Mesothelial cell of epicardium (in vitro differentiated cells): ENCODE data around the gene SH2D3A. TPM values are rescaled to one million over a fixed set of nuclear protein-coding genes. Genes with fewer than 3 reads are reported as not detected.

Experiments
- DNase-seq, 2 experiments: peaks; one replicate each; pipeline ENCODE4 v3.0.0; 2021; ENCODE audit warnings: low spot score in 2 of 2; ENCODE audit not compliant: unreplicated experiment in 2 of 2
- H3K27ac Mint-ChIP-seq: 2 replicates; pipeline ENCODE4 v1.8.0; 2021; ENCODE audit warnings: mixed read lengths
- H3K27me3 Mint-ChIP-seq: 2 replicates; pipeline ENCODE4 v1.8.0; 2021; ENCODE audit warnings: low read depth, mixed read lengths
- H3K36me3 Mint-ChIP-seq: 2 replicates; pipeline ENCODE4 v1.8.0; 2021; ENCODE audit warnings: mixed read lengths
- H3K4me1 Mint-ChIP-seq: 2 replicates; pipeline ENCODE4 v1.8.0; 2021; ENCODE audit warnings: mixed read lengths
- H3K4me3 Mint-ChIP-seq: 2 replicates; pipeline ENCODE4 v1.8.0; 2021; ENCODE audit warnings: mild to moderate bottlenecking, moderate library complexity, mixed read lengths
- H3K9me3 Mint-ChIP-seq: 2 replicates; pipeline ENCODE4 v1.8.0; 2021; ENCODE audit warnings: mixed read lengths
- total RNA-seq: library from RNA; stranded (reverse); gene quantifications from 3 replicates; pipeline ENCODE4 v1.2.1, GENCODE V29; 2021
- TF ChIP-seq, protein P1 (sequence below): fragments of 200-600 bp; sonication (generic); IDR thresholded peaks from one replicate; pipeline ENCODE4 v1.5.0; 2021; ENCODE audit warnings: antibody characterized with exemption; ENCODE audit not compliant: unreplicated experiment

Gene SH2D3A
- total RNA-seq, 1 donor from 2014 or later, result 13.3 TPM

GRCh38 chr19:6809262-6809661 lies 42.0 kb upstream of the SH2D3A start:
- TF ChIP-seq, protein P1, sequence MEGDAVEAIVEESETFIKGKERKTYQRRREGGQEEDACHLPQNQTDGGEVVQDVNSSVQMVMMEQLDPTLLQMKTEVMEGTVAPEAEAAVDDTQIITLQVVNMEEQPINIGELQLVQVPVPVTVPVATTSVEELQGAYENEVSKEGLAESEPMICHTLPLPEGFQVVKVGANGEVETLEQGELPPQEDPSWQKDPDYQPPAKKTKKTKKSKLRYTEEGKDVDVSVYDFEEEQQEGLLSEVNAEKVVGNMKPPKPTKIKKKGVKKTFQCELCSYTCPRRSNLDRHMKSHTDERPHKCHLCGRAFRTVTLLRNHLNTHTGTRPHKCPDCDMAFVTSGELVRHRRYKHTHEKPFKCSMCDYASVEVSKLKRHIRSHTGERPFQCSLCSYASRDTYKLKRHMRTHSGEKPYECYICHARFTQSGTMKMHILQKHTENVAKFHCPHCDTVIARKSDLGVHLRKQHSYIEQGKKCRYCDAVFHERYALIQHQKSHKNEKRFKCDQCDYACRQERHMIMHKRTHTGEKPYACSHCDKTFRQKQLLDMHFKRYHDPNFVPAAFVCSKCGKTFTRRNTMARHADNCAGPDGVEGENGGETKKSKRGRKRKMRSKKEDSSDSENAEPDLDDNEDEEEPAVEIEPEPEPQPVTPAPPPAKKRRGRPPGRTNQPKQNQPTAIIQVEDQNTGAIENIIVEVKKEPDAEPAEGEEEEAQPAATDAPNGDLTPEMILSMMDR, result no peak
- Mint-ChIP-seq H3K27ac (no peak overlapping the region), H3K4me3 (no peak overlapping the region), H3K27me3 (no peaks in the 10 kb centered on the region), H3K9me3 (peaks cover 29% of the 10 kb centered on the region), H3K4me1 (no peaks in the 10 kb centered on the region), H3K36me3 (no peaks in the 10 kb centered on the region)
- DNase-seq, result no peak

GRCh38 chr19:6808494-6808893 lies 41.3 kb upstream of the SH2D3A start:
- H3K9me3 Mint-ChIP-seq, result peaks cover 29% of the 10 kb centered on the region
- DNase-seq, result no peak
- no peaks in the 10 kb centered on the region for H3K4me1 Mint-ChIP-seq
- H3K27ac Mint-ChIP-seq, result no peak overlapping the region
- TF ChIP-seq, protein P1, result no peak
- no peaks in the 10 kb centered on the region for H3K36me3 Mint-ChIP-seq
- no peak overlapping the region for H3K4me3 Mint-ChIP-seq
- H3K27me3 Mint-ChIP-seq, result no peaks in the 10 kb centered on the region

DNA sequence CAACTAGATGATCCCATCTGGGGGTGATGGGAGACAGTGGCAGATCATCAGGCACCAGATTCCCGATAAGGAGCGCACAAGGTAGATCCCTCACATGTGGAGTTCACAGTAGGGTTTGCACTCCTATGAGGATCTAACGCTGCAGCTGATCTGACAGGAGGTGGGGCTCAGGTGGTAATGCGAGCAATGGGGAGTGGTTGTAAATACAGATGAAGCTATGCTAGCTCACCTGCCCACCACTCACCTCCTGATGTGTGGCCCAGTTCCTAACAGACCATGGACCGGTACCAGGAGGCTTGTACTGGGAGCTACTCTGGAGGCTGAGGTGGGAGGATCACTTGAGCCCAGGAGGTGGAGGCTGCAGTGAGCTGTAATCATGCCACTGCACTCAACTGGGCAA lies 40.1 kb upstream of the SH2D3A start:
- Mint-ChIP-seq H3K4me3 (no peak overlapping the region), H3K9me3 (peaks cover 33% of the 10 kb centered on the region), H3K27ac (no peak overlapping the region), H3K27me3 (no peaks in the 10 kb centered on the region), H3K36me3 (no peaks in the 10 kb centered on the region), H3K4me1 (no peaks in the 10 kb centered on the region)
- TF ChIP-seq, protein P1, result no peak
- no peak for DNase-seq

DNA sequence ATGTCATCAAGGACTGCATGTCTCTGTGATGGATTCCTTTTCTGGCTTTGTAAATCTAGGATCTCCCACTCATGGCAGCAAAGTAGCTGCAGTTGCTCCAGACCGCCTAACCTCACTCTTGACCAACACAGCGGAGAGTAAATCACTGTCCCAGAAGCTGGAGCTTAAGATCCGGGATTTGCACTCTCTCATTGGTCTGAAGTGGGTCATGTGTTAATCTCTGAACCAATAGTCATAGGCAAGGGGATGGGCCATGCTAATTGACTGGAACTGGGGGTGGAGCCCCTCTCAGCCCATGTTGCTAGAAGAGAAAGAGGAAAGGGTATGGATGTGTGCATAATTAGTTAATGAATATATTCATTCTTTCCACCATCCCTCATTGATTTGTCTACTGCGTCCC lies 39.3 kb upstream of the SH2D3A start:
- H3K36me3 Mint-ChIP-seq, result peaks cover 3% of the 10 kb centered on the region
- no peaks in the 10 kb centered on the region for H3K27me3 Mint-ChIP-seq
- H3K9me3 Mint-ChIP-seq, result peaks cover 30% of the 10 kb centered on the region
- H3K4me3 Mint-ChIP-seq, result no peak overlapping the region
- peaks cover 2% of the 10 kb centered on the region for H3K4me1 Mint-ChIP-seq
- TF ChIP-seq, protein P1, result no peak
- no peak for DNase-seq
- no peak overlapping the region for H3K27ac Mint-ChIP-seq

DNA sequence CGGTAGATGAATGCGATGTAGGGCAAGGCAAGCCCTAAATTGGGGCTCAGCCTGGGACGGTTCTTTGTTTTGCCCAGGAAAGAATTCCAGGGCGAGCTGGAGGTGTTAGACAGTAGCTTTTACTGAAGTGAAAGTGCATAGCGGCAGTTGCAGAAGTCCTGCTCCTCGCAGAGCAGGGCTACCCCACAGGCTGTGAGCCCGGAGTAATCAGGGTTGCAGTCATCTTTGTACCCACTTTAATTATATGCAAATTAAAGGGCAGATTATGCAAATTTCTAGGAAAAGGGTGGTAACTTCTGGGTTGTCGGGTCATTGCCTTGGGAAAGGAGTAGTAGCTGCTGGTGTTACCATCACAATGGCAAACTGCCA lies 35.8 kb upstream of the SH2D3A start:
- Mint-ChIP-seq H3K36me3 (peaks cover 6% of the 10 kb centered on the region), H3K4me1 (peaks cover 2% of the 10 kb centered on the region), H3K9me3 (peaks cover 20% of the 10 kb centered on the region), H3K27ac (no peak overlapping the region), H3K4me3 (no peak overlapping the region), H3K27me3 (no peaks in the 10 kb centered on the region)
- TF ChIP-seq, protein P1, result no peak
- DNase-seq, result no peak

DNA sequence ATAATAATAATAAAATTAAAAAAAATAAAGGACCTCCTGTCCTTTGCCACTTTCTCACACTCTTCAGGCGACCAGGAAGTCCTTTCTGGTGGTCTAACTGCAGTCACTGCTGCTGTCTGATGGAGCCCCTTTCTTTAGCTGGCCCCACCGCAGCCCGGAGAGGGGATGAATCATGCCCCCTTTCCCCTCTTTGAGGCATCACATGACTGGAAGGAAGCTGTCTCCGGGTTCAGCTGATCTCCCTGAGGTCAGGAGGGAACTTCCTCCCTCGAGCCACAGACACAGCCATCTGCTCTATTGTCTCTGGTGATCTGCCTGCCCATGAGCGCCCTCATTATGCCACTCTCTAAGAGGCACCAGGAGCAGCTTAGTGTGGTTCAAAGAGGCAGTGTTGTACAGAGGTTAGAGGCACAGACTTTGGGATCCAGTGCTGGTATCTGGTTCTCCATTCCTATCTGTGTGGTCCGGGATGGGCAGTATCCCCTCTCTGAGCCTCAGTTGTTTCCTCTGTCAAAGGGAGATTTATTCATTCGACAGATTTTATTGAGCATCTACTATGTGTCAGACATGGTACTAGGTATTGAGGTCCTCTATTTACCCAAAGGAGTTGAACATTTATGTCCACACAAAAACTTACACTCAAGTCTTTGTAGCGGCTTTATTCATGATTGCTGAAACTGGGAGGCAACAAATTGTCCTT lies 35.3 kb upstream of the SH2D3A start:
- Mint-ChIP-seq H3K4me1 (peaks cover 2% of the 10 kb centered on the region), H3K9me3 (peaks cover 20% of the 10 kb centered on the region), H3K36me3 (peaks cover 6% of the 10 kb centered on the region), H3K27me3 (no peaks in the 10 kb centered on the region), H3K27ac (no peak overlapping the region), H3K4me3 (no peak overlapping the region)
- TF ChIP-seq, protein P1, result no peak
- DNase-seq, result no peak
